B cell (primary cell): ENCODE measurements around the gene QSER1. TPM values are rescaled to one million over a fixed set of nuclear protein-coding genes. Genes with fewer than 3 reads are reported as not detected.

Source experiments
- ATAC-seq: fragments of 200-7000 bp; cut with Tn5 transposase; one replicate; pipeline ENCODE4 v1.10.0; 2021; ENCODE audit warnings: low read depth, mild to moderate bottlenecking, moderate number of reproducible peaks, moderate library complexity
- CTCF ChIA-PET: fragments of 350-600 bp; sonication (Branson Sonifier 250); formaldehyde crosslinking; loops from one replicate; lab custom pipeline; 2021; ENCODE audit warnings: antibody characterized with exemption, inconsistent platforms; lab: Charles Lee
- POLR2A ChIA-PET: fragments of 350-600 bp; sonication (Branson Sonifier 250); formaldehyde crosslinking; loops from one replicate; lab custom pipeline; 2021; ENCODE audit warnings: antibody characterized with exemption; lab: Charles Lee
- DNase-seq: peaks from one replicate; pipeline ENCODE4 v3.0.0; 2013
- H2AFZ ChIP-seq: 2 replicates; pipeline ENCODE4 v1.6.1; 2012; ENCODE audit warnings: mild to moderate bottlenecking, low read depth, low read length; ENCODE audit not compliant: insufficient read depth, poor library complexity, severe bottlenecking
- H3K27ac ChIP-seq, 2 donors: 1 replicate in 1 of 2; 2 replicates in 1 of 2; pipeline ENCODE4 v1.5.1; 2012 to 2013; ENCODE audit warnings: low read length in 2 of 2, mild to moderate bottlenecking in 2 of 2, moderate library complexity in 1 of 2
- H3K27me3 ChIP-seq, 4 experiments: fragments of 200-600 bp in 1 of 4; sonication (generic) in 1 of 4; replicated peaks in 1 of 4; 1 replicate in 2 of 4; 2 replicates in 2 of 4; pipeline versions ENCODE4 v1.6.1 to v1.7.0; 2013 to 2016; ENCODE audit warnings: low read length in 3 of 4, mild to moderate bottlenecking in 2 of 4, mixed read lengths in 1 of 4, moderate library complexity in 1 of 4; ENCODE audit not compliant: insufficient read depth in 4 of 4, control insufficient read depth in 3 of 4; ENCODE audit errors: control extremely low read depth in 1 of 4
- H3K36me3 ChIP-seq, 2 experiments: replicated peaks in 1 of 2; 1 replicate in 1 of 2; 2 replicates in 1 of 2; pipeline versions ENCODE4 v1.6.1 to v1.7.1; 2013; ENCODE audit warnings: low read length in 1 of 2; ENCODE audit not compliant: insufficient read depth in 2 of 2, control insufficient read depth in 1 of 2; ENCODE audit errors: control extremely low read depth in 1 of 2, extremely low read depth in 1 of 2
- H3K4me1 ChIP-seq, 2 donors: fragments of 200-600 bp in 1 of 2; sonication (generic) in 1 of 2; 1 replicate in 1 of 2; 2 replicates in 1 of 2; pipeline versions ENCODE4 v1.5.1 to v1.6.1; 2013 to 2017; ENCODE audit warnings: low read length in 2 of 2; ENCODE audit not compliant: control insufficient read depth in 2 of 2, insufficient read depth in 2 of 2
- H3K4me2 ChIP-seq: replicated peaks from 2 replicates; pipeline ENCODE3; 2012; ENCODE audit warnings: mild to moderate bottlenecking, low read depth, low read length; ENCODE audit not compliant: poor library complexity, severe bottlenecking
- H3K4me3 ChIP-seq, 5 experiments: fragments of 200-600 bp in 1 of 5; sonication (generic) in 1 of 5; 1 replicate in 3 of 5; 2 replicates in 2 of 5; pipeline versions ENCODE4 v1.5.1 to v1.7.0; 2011 to 2016; ENCODE audit warnings: low read length in 4 of 5, mild to moderate bottlenecking in 4 of 5, low read depth in 2 of 5, control low read depth in 1 of 5, moderate library complexity in 1 of 5; ENCODE audit not compliant: insufficient read depth in 1 of 5; ENCODE audit errors: control extremely low read depth in 1 of 5, extremely low read depth in 1 of 5
- H3K79me2 ChIP-seq: fragments of 200-600 bp; sonication (generic); one replicate; pipeline ENCODE4 v1.6.0; 2016; ENCODE audit warnings: low read length; ENCODE audit not compliant: control insufficient read depth, insufficient read depth
- H3K9ac ChIP-seq: fragments of 200-600 bp; sonication (generic); 2 replicates; pipeline ENCODE4 v1.6.1; 2017; ENCODE audit warnings: mild to moderate bottlenecking, low read length, moderate library complexity
- H3K9me3 ChIP-seq, 3 donors: one replicate each; pipeline versions ENCODE4 v1.6.1 to v1.7.1; 2013; ENCODE audit warnings: low read length in 2 of 3; ENCODE audit not compliant: control insufficient read depth in 2 of 3, insufficient read depth in 1 of 3; ENCODE audit errors: control extremely low read depth in 1 of 3
- H4K20me1 ChIP-seq: 2 replicates; pipeline ENCODE4 v1.6.0; 2012; ENCODE audit warnings: mild to moderate bottlenecking, low read length; ENCODE audit not compliant: insufficient read depth, control insufficient read depth, poor library complexity, severe bottlenecking
- H3K27ac Mint-ChIP-seq: one replicate; pipeline ENCODE4 v1.8.0; 2021; ENCODE audit warnings: mixed read lengths
- H3K27me3 Mint-ChIP-seq: one replicate; pipeline ENCODE4 v1.8.0; 2021; ENCODE audit warnings: mixed read lengths
- H3K4me1 Mint-ChIP-seq: one replicate; pipeline ENCODE4 v1.8.0; 2021; ENCODE audit warnings: mixed read lengths
- H3K4me3 Mint-ChIP-seq: one replicate; pipeline ENCODE4 v1.8.0; 2021; ENCODE audit warnings: mixed read lengths
- H3K9me3 Mint-ChIP-seq: one replicate; pipeline ENCODE4 v1.8.0; 2022; ENCODE audit warnings: mixed read lengths; ENCODE audit not compliant: insufficient read depth
- CTCF ChIP-seq: fragments of 200-600 bp; IDR thresholded peaks from one replicate; pipeline ENCODE4 v1.8.0; 2022; ENCODE audit warnings: antibody characterized with exemption, mild to moderate bottlenecking
- EZH2 ChIP-seq: IDR thresholded peaks from 2 replicates; pipeline ENCODE4 v1.6.1; 2012; ENCODE audit warnings: borderline replicate concordance, low read depth, mild to moderate bottlenecking, moderate library complexity, low read length; ENCODE audit not compliant: insufficient read depth, poor library complexity, severe bottlenecking
- WGBS: methylation state at CpG from one replicate; pipeline ENCODE4 v1.1.5; 2013; ENCODE audit warnings: missing lambda C conversion rate; ENCODE audit not compliant: insufficient coverage; 5-methylcytosine and 5-hydroxymethylcytosine counted together
- intact Hi-C: fragments of 100-400 bp; cut with micrococcal nuclease; formaldehyde crosslinking; loops from one replicate; pipeline ENCODE4 v1.10.0; 2022
- polyA plus RNA-seq: library from polyadenylated mRNA; depleted of rRNA; stranded (reverse); fragments of >200 nt; gene quantifications from 2 replicates; pipeline ENCODE4 v1.2.3, GENCODE V29; 2012
- total RNA-seq, 2 donors: library from RNA; stranded (reverse); fragments of 120-200 nt in 1 of 2; gene quantifications; 1 replicate in 1 of 2; 2 replicates in 1 of 2; pipeline versions ENCODE4 v1.2.3 to v1.2.4, GENCODE V29; 2013 to 2022

QSER1 gene
- total and polyA plus RNA-seq, 2 donors (not counting 1 experiment from before 2014, with no cell fraction given), result 2.5 to 23.1 TPM

GRCh38 chr11:33015621-33016551, 123.3 kb downstream of the QSER1 start, which contains the start of gene DEPDC7:
TSS of gene DEPDC7 (plus strand) at chr11:33015878. CDS start at chr11:33015956, 78 bp downstream.
- POLR2A ChIA-PET, result no interaction called here
- no peak within 1 kb of the TSS for H3K27ac ChIP-seq
- intact Hi-C loops, result no loop called here
- peak within 1 kb of the TSS; percentile 80 for H3K4me2 ChIP-seq
- no peaks in the 10 kb centered on the region for H3K79me2 ChIP-seq
- peak within 1 kb of the TSS; percentile 26 to 64 (median 52) for H3K4me3 ChIP-seq
- H2AFZ ChIP-seq, result peak within 1 kb of the TSS; percentile 76
- Mint-ChIP-seq H3K9me3 (no peaks in the 10 kb centered on the region), H3K27me3 (peaks cover 50% of the 10 kb centered on the region), H3K27ac (no peak within 1 kb of the TSS), H3K4me1 (peaks cover 15% of the 10 kb centered on the region), H3K4me3 (peak within 1 kb of the TSS; percentile 87)
- H3K9me3 ChIP-seq, result peaks cover 0 to 9% (median 0%) of the 10 kb centered on the region in 3 donors
- no peak for TF ChIP-seq EZH2
- no peak for TF ChIP-seq CTCF
- peaks cover 0 to 33% (median 26%) of the 10 kb centered on the region in 4 experiments for H3K27me3 ChIP-seq
- ATAC-seq, result peak; percentile 80
- H4K20me1 ChIP-seq, result no peaks in the 10 kb centered on the region
- H3K36me3 ChIP-seq, result no peaks in the 10 kb centered on the region
- 10% methylated on average over 81 of the region's 89 CpGs for WGBS
- H3K9ac ChIP-seq, result peak within 1 kb of the TSS; percentile 54
- DNase-seq, result peak; percentile 73
- peaks cover 11 to 12% of the 10 kb centered on the region in 2 donors for H3K4me1 ChIP-seq
- CTCF ChIA-PET, result interaction anchor here (1.0 kb wide), 1 partner anchor 49 kb away, joined by 3 read pairs; no protein-coding TSS in a partner anchor
